MCF 10A (cell line): ENCODE results near the gene GDE1. TPM values are rescaled to one million over a fixed set of nuclear protein-coding genes. Genes with fewer than 3 reads are reported as not detected.
"Not testable (repeated sequence)": the region's sequence is repeated elsewhere in the genome, so short reads cannot be mapped to it uniquely, and the experiment has no call there.

Experiments used
- BruUV-seq: library from RNA; stranded (reverse); fragments of 400-500 nt; replicated peaks from 2 replicates; lab custom pipeline; 2021; lab: Mats Ljungman, UMichigan
- CTCF ChIA-PET: fragments of 300-600 bp; sonication (Branson Sonifier 250); formaldehyde crosslinking; extraction: SDS; loops from one replicate; lab custom pipeline; 2021; ENCODE audit warnings: antibody characterized with exemption, inconsistent platforms; lab: Yijun Ruan, JAX
- POLR2A ChIA-PET: fragments of 300-600, 350-650 bp; sonication (Branson Sonifier 250); formaldehyde crosslinking; extraction: SDS; loops from one replicate; lab custom pipeline; 2020; ENCODE audit warnings: antibody characterized with exemption, inconsistent platforms; lab: Yijun Ruan, JAX
- DNase-seq: peaks from one replicate; pipeline ENCODE4 v3.0.0-alpha.2; 2018; ENCODE audit not compliant: unreplicated experiment
- H3K27ac Mint-ChIP-seq: one replicate; pipeline ENCODE4 v1.8.0; 2022; ENCODE audit warnings: mild to moderate bottlenecking, low read depth, mixed read lengths; ENCODE audit not compliant: unreplicated experiment
- H3K27me3 Mint-ChIP-seq: one replicate; pipeline ENCODE4 v1.8.0; 2022; ENCODE audit warnings: mixed read lengths; ENCODE audit not compliant: insufficient read depth, unreplicated experiment
- H3K36me3 Mint-ChIP-seq: one replicate; pipeline ENCODE4 v1.8.0; 2022; ENCODE audit warnings: mild to moderate bottlenecking, moderate library complexity, mixed read lengths; ENCODE audit not compliant: insufficient read depth, unreplicated experiment
- H3K4me1 Mint-ChIP-seq: one replicate; pipeline ENCODE4 v1.8.0; 2022; ENCODE audit warnings: mixed read lengths; ENCODE audit not compliant: insufficient read depth, unreplicated experiment
- H3K4me3 Mint-ChIP-seq: one replicate; pipeline ENCODE4 v1.8.0; 2022; ENCODE audit warnings: mild to moderate bottlenecking, moderate library complexity, mixed read lengths; ENCODE audit not compliant: unreplicated experiment
- H3K9me3 Mint-ChIP-seq: one replicate; pipeline ENCODE4 v1.8.0; 2022; ENCODE audit warnings: mixed read lengths; ENCODE audit not compliant: unreplicated experiment
- CTCF ChIP-seq: fragments of 200-600 bp; IDR thresholded peaks from one replicate; pipeline ENCODE4 v1.8.0; 2022; ENCODE audit warnings: antibody characterized with exemption, mild to moderate bottlenecking; ENCODE audit not compliant: unreplicated experiment
- intact Hi-C: fragments of 100-400 bp; cut with micrococcal nuclease; formaldehyde crosslinking; loops from 2 replicates; pipeline ENCODE4 v1.14.1; 2022
- total RNA-seq: library from RNA; stranded (reverse); gene quantifications from 2 replicates; pipeline ENCODE4 v1.2.3, GENCODE V29; 2022

Gene GDE1
- total RNA-seq, 1 experiment from 2014 or later = 44.9 TPM

GRCh38 chr16:19548144-19548543 lies 26.2 kb upstream of the GDE1 start:
- no peak for DNase-seq
- Mint-ChIP-seq H3K9me3 (no peaks in the 10 kb centered on the region), H3K4me3 (no peak overlapping the region), H3K27me3 (no peaks in the 10 kb centered on the region), H3K27ac (no peak overlapping the region), H3K36me3 (peaks cover 35% of the 10 kb centered on the region), H3K4me1 (no peaks in the 10 kb centered on the region)
- no peak for TF ChIP-seq CTCF
- intact Hi-C loops = no loop called here
- BruUV-seq = no TSS peak
- CTCF ChIA-PET = interaction anchor here (1.3 kb wide), 1 partner anchor 9 kb away, joined by 3 read pairs; no protein-coding TSS in a partner anchor
- POLR2A ChIA-PET = interaction anchor here (1.0 kb wide), 1 partner anchor 155 kb away, joined by 4 read pairs; no protein-coding TSS in a partner anchor

GRCh38 chr16:19543278-19543996 lies 21.5 kb upstream of the GDE1 start:
- DNase-seq, CTCF ChIA-PET, H3K27me3 Mint-ChIP-seq, POLR2A ChIA-PET, H3K4me1 Mint-ChIP-seq, H3K4me3 Mint-ChIP-seq, H3K9me3 Mint-ChIP-seq, intact Hi-C loops, H3K27ac Mint-ChIP-seq, BruUV-seq: not testable (repeated sequence)
- peaks cover 57% of the 10 kb centered on the region for H3K36me3 Mint-ChIP-seq

GRCh38 chr16:19542138-19542821 lies 20.4 kb upstream of the GDE1 start:
- POLR2A ChIA-PET = no interaction called here
- H3K27ac Mint-ChIP-seq = no peak overlapping the region

More at GRCh38 chr16:19542138-19542821, 20.4 kb upstream of the GDE1 start:
- TF ChIP-seq CTCF = no peak
- H3K36me3 Mint-ChIP-seq = peaks cover 55% of the 10 kb centered on the region
- H3K4me3 Mint-ChIP-seq = no peak overlapping the region
- no peak for DNase-seq
- H3K4me1 Mint-ChIP-seq = no peaks in the 10 kb centered on the region
- no TSS peak for BruUV-seq
- no peaks in the 10 kb centered on the region for H3K9me3 Mint-ChIP-seq
- CTCF ChIA-PET = interaction anchor here (0.5 to 1.0 kb wide), 4 partner anchors 12 to 1141 kb away, joined by 3 to 4 read pairs (median 4); no protein-coding TSS in a partner anchor
- intact Hi-C loops = no loop called here
- no peaks in the 10 kb centered on the region for H3K27me3 Mint-ChIP-seq
